ENCODE results near the gene FOXL3. TPM values are rescaled to one million over a fixed set of nuclear protein-coding genes. Genes with fewer than 3 reads are reported as not detected.
A peak's percentile ranks its signal among the peaks of the same experiment; 100 is the strongest.
"Not testable (repeated sequence)": the region's sequence is repeated elsewhere in the genome, so short reads cannot be mapped to it uniquely, and the experiment has no call there.

FOXL3 gene
- total RNA-seq, 1 donor: not detected

DNA sequence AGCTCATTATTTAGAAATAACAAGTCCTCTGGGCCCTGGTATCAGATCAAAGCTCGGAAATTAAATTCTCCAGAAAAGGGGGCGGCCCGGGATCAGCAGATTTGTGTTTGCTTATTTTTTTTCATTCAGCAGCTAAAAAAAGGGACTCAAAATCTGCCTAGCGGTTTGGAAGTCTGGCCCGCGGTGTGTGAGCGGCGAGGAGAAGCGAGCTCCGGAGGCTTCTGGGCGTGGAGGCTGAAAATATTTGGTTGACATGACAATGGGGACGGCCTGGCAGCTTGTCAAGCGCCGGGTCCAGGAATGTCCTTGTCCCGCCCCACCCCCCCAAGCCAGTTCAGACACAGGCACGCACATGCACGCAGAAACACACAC, 43.4 kb downstream of the FOXL3 start:
- H3K4me3 ChIP-seq (ENCODE audit: low read depth, low read length): no peak overlapping the region
- TF ChIP-seq, protein P1, sequence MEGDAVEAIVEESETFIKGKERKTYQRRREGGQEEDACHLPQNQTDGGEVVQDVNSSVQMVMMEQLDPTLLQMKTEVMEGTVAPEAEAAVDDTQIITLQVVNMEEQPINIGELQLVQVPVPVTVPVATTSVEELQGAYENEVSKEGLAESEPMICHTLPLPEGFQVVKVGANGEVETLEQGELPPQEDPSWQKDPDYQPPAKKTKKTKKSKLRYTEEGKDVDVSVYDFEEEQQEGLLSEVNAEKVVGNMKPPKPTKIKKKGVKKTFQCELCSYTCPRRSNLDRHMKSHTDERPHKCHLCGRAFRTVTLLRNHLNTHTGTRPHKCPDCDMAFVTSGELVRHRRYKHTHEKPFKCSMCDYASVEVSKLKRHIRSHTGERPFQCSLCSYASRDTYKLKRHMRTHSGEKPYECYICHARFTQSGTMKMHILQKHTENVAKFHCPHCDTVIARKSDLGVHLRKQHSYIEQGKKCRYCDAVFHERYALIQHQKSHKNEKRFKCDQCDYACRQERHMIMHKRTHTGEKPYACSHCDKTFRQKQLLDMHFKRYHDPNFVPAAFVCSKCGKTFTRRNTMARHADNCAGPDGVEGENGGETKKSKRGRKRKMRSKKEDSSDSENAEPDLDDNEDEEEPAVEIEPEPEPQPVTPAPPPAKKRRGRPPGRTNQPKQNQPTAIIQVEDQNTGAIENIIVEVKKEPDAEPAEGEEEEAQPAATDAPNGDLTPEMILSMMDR (IDR thresholded peaks at IDR 0.05; ENCODE audit: insufficient read depth, low read length): no peak
- DNase-seq (ENCODE audit: low read depth): peak; percentile 28

DNA sequence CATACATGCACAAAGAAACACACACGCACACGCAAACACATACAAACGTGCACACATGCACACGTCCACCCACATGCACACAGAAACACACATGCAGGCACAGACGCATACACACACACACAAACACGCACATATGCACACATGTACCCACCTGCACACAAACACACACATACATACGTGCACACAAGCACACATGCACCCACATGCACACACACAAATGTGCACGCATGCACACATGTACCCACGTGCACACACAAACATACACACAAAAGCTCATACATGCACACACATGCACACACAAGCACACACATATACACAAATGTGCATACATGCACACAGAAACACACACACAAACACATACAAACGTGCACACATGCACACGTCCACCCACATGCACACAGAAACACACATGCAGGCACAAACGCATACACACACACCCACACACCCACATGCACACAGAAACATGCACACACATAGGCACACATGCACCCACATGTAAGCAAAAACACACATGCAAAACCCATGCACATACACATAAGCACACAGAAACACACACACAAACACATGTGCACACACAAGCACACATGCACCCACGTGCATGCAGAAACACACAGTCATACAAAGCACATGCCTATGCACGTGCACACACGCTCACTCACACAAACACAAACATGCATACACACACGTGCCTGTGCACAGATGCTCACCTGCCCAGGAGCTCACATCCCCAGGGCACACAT, 44.8 kb downstream of the FOXL3 start:
- no peak for DNase-seq (ENCODE audit: low read depth)
- TF ChIP-seq, protein P1 (IDR thresholded peaks at IDR 0.05; ENCODE audit: insufficient read depth, low read length): no peak
- no peak overlapping the region for H3K4me3 ChIP-seq (ENCODE audit: low read depth, low read length)

DNA sequence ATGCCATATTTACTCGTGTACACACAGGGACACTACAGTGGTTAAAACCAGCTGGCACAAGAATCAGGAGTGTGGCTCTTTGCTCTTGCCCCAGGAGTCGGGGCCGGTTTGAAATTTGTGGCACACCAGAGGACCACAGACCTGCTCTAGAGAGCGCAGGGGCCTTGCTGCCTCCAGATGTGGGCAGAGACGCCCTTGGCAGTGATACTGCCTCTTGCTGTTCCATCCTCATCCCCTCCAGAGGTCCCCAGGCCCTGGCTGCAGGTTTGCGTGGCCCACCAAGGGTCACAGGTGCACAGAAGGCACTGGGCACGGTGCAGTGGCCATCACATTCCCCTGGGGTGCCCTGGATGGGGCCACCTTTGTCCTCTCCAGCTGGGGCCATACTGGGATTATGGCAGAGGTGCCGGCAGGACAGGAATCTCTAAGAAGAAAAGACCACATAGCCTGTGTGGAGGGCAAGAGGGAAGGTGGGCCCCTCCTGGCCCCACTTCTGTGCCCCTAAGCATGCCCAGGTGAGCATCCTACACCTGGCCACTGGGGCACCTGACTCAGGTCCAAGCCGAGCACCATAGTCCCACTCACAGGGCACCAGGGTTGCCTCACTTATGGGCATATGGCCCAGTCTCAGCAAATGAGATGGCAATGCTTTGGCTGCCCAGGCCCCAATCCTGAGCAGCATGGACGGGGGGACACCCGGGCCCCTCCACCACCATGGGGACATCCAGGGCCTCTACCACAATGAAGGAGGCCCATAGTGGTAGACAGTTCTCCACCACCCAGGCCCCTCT, 45.6 kb downstream of the FOXL3 start:
- no peak overlapping the region for H3K4me3 ChIP-seq (ENCODE audit: low read depth, low read length)
- no peak for DNase-seq (ENCODE audit: low read depth)
- TF ChIP-seq, protein P1 (IDR thresholded peaks at IDR 0.05; ENCODE audit: insufficient read depth, low read length): no peak

DNA sequence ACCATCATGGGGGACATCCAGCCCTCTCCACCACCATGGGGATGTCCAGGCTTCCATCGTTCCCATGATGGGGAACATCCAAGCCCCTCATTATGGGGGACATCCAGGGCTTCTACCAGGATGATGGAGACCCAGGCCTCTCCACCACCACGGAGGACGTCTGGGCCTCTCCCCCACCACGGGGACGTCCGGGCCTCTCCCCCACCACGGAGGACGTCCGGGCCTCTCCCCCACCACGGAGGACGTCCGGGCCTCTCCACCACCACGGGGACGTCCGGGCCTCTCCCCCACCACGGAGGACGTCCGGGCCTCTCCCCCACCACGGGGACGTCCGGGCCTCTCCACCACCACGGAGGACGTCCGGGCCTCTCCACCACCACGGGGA, 46.2 kb downstream of the FOXL3 start:
- not testable (repeated sequence) for DNase-seq (ENCODE audit: low read depth); H3K4me3 ChIP-seq (ENCODE audit: low read depth, low read length)

DNA sequence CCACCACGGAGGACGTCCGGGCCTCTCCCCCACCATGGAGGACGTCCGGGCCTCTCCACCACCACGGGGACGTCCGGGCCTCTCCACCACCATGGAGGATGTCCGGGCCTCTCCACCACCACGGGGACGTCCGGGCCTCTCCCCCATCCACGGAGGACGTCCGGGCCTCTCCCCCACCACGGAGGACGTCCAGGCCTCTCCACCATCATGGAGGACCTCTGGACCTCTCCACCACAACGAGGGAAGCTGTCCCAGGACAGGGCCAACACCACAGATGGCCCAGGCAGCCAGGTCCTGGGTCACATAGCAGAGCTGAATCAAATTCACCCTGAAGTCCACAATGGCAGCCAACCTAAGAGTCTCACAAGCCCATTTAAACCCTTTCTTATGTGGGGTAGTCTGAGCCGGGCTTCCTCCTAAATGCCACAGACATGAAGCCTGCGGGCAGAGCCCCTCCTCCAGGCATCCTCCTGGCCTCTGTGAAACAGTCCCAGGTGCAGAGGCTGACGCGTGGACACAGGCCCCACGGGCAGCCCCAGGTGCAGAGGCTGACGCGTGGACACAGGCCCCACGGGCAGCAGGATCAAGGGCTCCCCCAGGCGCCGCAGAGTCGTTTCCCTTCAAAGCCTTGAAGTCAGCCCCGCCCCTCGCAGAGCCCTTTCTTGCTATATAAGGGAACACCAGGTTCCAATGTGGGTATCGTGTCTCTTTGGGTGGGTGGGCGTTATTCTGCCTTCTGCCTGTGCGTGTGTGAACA, 47.0 kb downstream of the FOXL3 start:
- TF ChIP-seq, protein P1 (IDR thresholded peaks at IDR 0.05; ENCODE audit: insufficient read depth, low read length): no peak
- DNase-seq (ENCODE audit: low read depth): no peak
- H3K4me3 ChIP-seq (ENCODE audit: low read depth, low read length): no peak overlapping the region

DNA sequence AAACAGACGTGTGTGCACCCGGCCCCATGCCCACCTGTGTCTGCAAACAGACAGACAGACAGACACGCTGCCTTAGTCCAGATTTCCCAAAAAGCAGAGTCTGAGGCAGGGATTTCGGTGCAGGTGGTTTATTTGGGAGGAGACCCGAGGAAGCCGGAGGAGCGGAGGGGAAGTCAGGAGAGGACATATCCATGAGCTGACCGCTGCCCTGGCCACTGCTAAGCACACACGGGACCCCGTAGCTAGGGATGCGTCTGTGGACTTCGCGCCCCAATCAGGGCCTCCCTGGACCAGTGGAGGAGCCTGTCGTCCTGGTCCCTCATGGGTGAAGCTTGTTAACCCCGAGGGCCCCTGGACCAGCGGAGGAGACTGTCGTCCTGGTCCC, 47.6 kb downstream of the FOXL3 start:
- TF ChIP-seq, protein P1 (IDR thresholded peaks at IDR 0.05; ENCODE audit: insufficient read depth, low read length): no peak
- no peak for DNase-seq (ENCODE audit: low read depth)

More for the DNA sequence above, 47.6 kb downstream of the FOXL3 start:
- H3K4me3 ChIP-seq (ENCODE audit: low read depth, low read length): no peak overlapping the region
